ENCODE measurements around the gene CRYZL1. TPM values are rescaled to one million over a fixed set of nuclear protein-coding genes. Genes with fewer than 3 reads are reported as not detected.

The CRYZL1 gene
- polyA plus RNA-seq, 1 experiment: 58.4 TPM

- TF ChIP-seq CTCF (IDR thresholded peaks at IDR 0.05; ENCODE audit: low read depth, low read length): no peak
- POLR2A ChIA-PET: no interaction called here
These were observed 28.8 kb upstream of the CRYZL1 start for GRCh38 chr21:33670076-33670978.

GRCh38 chr21:33668620-33669019 is 27.1 kb upstream of the CRYZL1 start:
- no peak for DNase-seq (ENCODE audit: low read depth, low spot score)
- H3K4me3 ChIP-seq (ENCODE audit: low read depth, low read length): no peak overlapping the region
- POLR2A ChIA-PET: no interaction called here
- no peak for TF ChIP-seq CTCF (IDR thresholded peaks at IDR 0.05; ENCODE audit: low read depth, low read length)
- H3K27me3 ChIP-seq (ENCODE audit: control insufficient read depth, insufficient read depth, low read length): no peaks in the 10 kb centered on the region
- CTCF ChIA-PET: no interaction called here
- no peak overlapping the region for H3K27ac ChIP-seq (ENCODE audit: low read depth, low read length)
- no peaks in the 10 kb centered on the region for H3K9me3 ChIP-seq (ENCODE audit: control insufficient read depth, insufficient read depth, low read length)

More at GRCh38 chr21:33670076-33670978, 28.8 kb upstream of the CRYZL1 start:
- Histone ChIP-seq H3K4me3 (ENCODE audit: low read depth, low read length) (no peak overlapping the region), H3K27ac (ENCODE audit: low read depth, low read length) (no peak overlapping the region), H3K9me3 (ENCODE audit: control insufficient read depth, insufficient read depth, low read length) (no peaks in the 10 kb centered on the region), H3K27me3 (ENCODE audit: control insufficient read depth, insufficient read depth, low read length) (no peaks in the 10 kb centered on the region)
- CTCF ChIA-PET: no interaction called here
- DNase-seq (ENCODE audit: low read depth, low spot score): no peak

GRCh38 chr21:33668180-33668579 is 26.6 kb upstream of the CRYZL1 start:
- Histone ChIP-seq H3K4me3 (ENCODE audit: low read depth, low read length) (no peak overlapping the region), H3K9me3 (ENCODE audit: control insufficient read depth, insufficient read depth, low read length) (no peaks in the 10 kb centered on the region), H3K27me3 (ENCODE audit: control insufficient read depth, insufficient read depth, low read length) (no peaks in the 10 kb centered on the region), H3K27ac (ENCODE audit: low read depth, low read length) (no peak overlapping the region)
- no peak for DNase-seq (ENCODE audit: low read depth, low spot score)
- no peak for TF ChIP-seq CTCF (IDR thresholded peaks at IDR 0.05; ENCODE audit: low read depth, low read length)
- ChIA-PET POLR2A (no interaction called here), CTCF (no interaction called here)

GRCh38 chr21:33667636-33668035 is 26.1 kb upstream of the CRYZL1 start:
- H3K4me3 ChIP-seq (ENCODE audit: low read depth, low read length): no peak overlapping the region
- CTCF ChIA-PET: no interaction called here
- TF ChIP-seq CTCF (IDR thresholded peaks at IDR 0.05; ENCODE audit: low read depth, low read length): no peak
- H3K27me3 ChIP-seq (ENCODE audit: control insufficient read depth, insufficient read depth, low read length): no peaks in the 10 kb centered on the region
- H3K9me3 ChIP-seq (ENCODE audit: control insufficient read depth, insufficient read depth, low read length): no peaks in the 10 kb centered on the region
- no peak overlapping the region for H3K27ac ChIP-seq (ENCODE audit: low read depth, low read length)
- DNase-seq (ENCODE audit: low read depth, low spot score): no peak
- POLR2A ChIA-PET: interaction anchor here (0.6 kb wide), 1 partner anchor 93 kb away, joined by 3 read pairs; no protein-coding TSS in a partner anchor

DNA sequence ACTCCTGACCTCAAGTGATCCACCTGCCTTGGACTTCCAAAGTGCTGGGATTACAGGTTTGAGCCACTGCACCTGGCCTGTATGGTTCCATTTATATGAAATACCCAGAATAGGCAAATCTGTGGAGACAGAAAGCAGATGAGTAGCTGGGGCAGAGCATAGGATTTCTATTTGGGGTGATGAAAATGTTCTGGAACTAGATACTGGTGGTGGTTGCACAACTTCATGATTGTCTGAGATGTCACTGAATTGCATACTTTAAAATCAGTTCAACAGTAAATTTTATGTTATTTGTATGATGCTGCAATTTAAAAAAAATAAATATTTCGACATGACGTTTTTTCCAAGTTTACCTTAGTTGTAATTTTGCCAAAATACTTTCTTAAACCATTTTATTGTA is 24.6 kb upstream of the CRYZL1 start:
- Histone ChIP-seq H3K27ac (ENCODE audit: low read depth, low read length) (no peak overlapping the region), H3K9me3 (ENCODE audit: control insufficient read depth, insufficient read depth, low read length) (no peaks in the 10 kb centered on the region; the same call in 1 of the 2 replicates), H3K4me3 (ENCODE audit: low read depth, low read length) (no peak overlapping the region), H3K27me3 (ENCODE audit: control insufficient read depth, insufficient read depth, low read length) (no peaks in the 10 kb centered on the region)
- CTCF ChIA-PET: interaction anchor here (0.6 kb wide), 1 partner anchor 510 kb away, joined by 4 read pairs; no protein-coding TSS in a partner anchor
- no peak for DNase-seq (ENCODE audit: low read depth, low spot score)
- TF ChIP-seq CTCF (IDR thresholded peaks at IDR 0.05; ENCODE audit: low read depth, low read length): no peak
- POLR2A ChIA-PET: no interaction called here

Data from AG04450 (cell line).